MM.1S (cell line): ENCODE measurements around the gene CSNK1D.
A peak's percentile ranks its signal among the peaks of the same experiment; 100 is the strongest.
"Not testable (repeated sequence)": the region's sequence is repeated elsewhere in the genome, so short reads cannot be mapped to it uniquely, and the experiment has no call there.

Experiments
- DNase-seq: peaks from one replicate; pipeline ENCODE4 v3.0.0-alpha.2; 2015
- H2AFZ ChIP-seq: fragments of 300-600 bp; sonication (generic); 2 replicates; pipeline ENCODE4 v1.6.0; 2016; ENCODE audit warnings: antibody characterized with exemption, low read length
- H3F3A ChIP-seq: fragments of 300-600 bp; sonication (generic); 2 replicates; pipeline ENCODE4 v1.6.1; 2016; ENCODE audit warnings: mild to moderate bottlenecking, antibody characterized with exemption, low read length, moderate library complexity, mixed read lengths; ENCODE audit not compliant: insufficient read depth
- H3K27ac ChIP-seq: fragments of 300-600 bp; sonication (generic); 2 replicates; pipeline ENCODE4 v1.5.1; 2016; ENCODE audit warnings: mild to moderate bottlenecking, low read length
- H3K27me3 ChIP-seq: fragments of 300-600 bp; sonication (generic); replicated peaks from 2 replicates; pipeline ENCODE4 v1.6.0; 2016; ENCODE audit warnings: low read length; ENCODE audit not compliant: insufficient read depth
- H3K36me3 ChIP-seq: fragments of 300-600 bp; sonication (generic); replicated peaks from 2 replicates; pipeline ENCODE4 v1.6.1; 2016; ENCODE audit warnings: mild to moderate bottlenecking, low read length, mixed read lengths; ENCODE audit not compliant: insufficient read depth
- H3K4me1 ChIP-seq: fragments of 300-600 bp; sonication (generic); 2 replicates; pipeline ENCODE4 v1.6.1; 2016; ENCODE audit warnings: low read length, mixed read lengths
- H3K4me2 ChIP-seq: fragments of 300-600 bp; sonication (generic); 2 replicates; pipeline ENCODE4 v1.6.0; 2016; ENCODE audit warnings: low read depth, low read length
- H3K4me3 ChIP-seq: fragments of 300-600 bp; sonication (generic); 2 replicates; pipeline ENCODE4 v1.5.1; 2016; ENCODE audit warnings: low read length, mixed read lengths
- H3K79me2 ChIP-seq: fragments of 300-600 bp; sonication (generic); 2 replicates; pipeline ENCODE4 v1.6.1; 2016; ENCODE audit warnings: mixed run types, low read length, mixed read lengths
- H3K9ac ChIP-seq: fragments of 300-600 bp; sonication (generic); 2 replicates; pipeline ENCODE4 v1.6.1; 2016; ENCODE audit warnings: low read length, mixed read lengths
- H3K9me2 ChIP-seq: fragments of 300-600 bp; sonication (generic); replicated peaks from 2 replicates; pipeline ENCODE4 v1.6.1; 2016; ENCODE audit warnings: mild to moderate bottlenecking, low read length, mixed read lengths; ENCODE audit not compliant: insufficient read depth
- H3K9me3 ChIP-seq: fragments of 300-600 bp; sonication (generic); replicated peaks from 2 replicates; pipeline ENCODE4 v1.6.1; 2016; ENCODE audit warnings: mild to moderate bottlenecking, low read length, mixed read lengths; ENCODE audit not compliant: insufficient read depth
- H4K20me1 ChIP-seq: fragments of 300-600 bp; sonication (generic); 2 replicates; pipeline ENCODE4 v1.6.1; 2016; ENCODE audit warnings: mild to moderate bottlenecking, low read length, moderate library complexity, mixed read lengths; ENCODE audit not compliant: insufficient read depth
- EZH2 ChIP-seq: fragments of 300-600 bp; sonication (generic); optimal IDR thresholded peaks from 2 replicates; pipeline ENCODE3; 2017; ENCODE audit warnings: low read depth, mild to moderate bottlenecking, antibody characterized with exemption, low read length, mixed read lengths
- EZH2phosphoT487 ChIP-seq: fragments of 300-600 bp; sonication (generic); IDR thresholded peaks from 2 replicates; pipeline ENCODE4 v1.6.1; 2018; ENCODE audit warnings: antibody characterized with exemption, low read length
- TF ChIP-seq, protein P1 (sequence below): fragments of 300-600 bp; sonication (generic); IDR thresholded peaks from 2 replicates; pipeline ENCODE4 v1.5.1; 2016; ENCODE audit warnings: antibody characterized with exemption, low read length, mixed read lengths

Gene CSNK1D

DNA sequence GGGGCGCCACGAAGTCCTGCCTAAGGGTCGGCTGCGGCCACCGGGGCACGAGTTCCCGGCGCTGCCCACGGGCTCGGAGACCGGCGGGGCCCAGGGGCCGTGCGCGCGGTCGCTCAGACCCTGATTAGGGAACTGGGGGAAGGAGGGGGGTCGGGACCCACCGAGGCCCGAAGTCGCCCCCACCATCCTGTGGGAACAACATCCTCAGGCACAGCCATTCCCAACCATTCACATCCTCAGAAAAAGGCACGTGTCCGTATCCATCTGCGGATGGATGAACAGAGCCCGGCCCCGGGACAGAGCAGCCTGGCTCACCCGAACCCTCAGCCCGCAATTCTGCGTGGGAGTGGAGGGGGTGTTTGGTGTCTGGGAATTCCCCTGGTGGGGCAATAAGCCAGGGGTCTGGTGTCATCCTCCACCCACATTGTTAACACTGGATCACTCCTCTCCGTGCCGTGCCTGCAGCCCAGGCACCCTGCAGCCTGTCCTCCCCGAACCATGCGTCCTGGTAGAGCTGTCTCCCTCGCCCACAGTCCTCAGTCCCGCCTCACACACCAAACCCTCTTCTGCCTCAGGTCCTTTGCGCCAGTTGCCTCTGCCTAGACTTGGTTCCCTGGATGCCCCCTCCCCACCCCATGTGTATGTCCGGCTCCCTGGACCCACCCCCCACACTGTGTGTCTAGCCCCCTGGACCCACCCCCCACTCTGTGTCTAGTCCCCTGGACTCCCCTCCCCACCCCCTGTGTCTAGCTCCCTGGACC is 60.1 kb downstream of the CSNK1D start:
- TF ChIP-seq, protein P1, sequence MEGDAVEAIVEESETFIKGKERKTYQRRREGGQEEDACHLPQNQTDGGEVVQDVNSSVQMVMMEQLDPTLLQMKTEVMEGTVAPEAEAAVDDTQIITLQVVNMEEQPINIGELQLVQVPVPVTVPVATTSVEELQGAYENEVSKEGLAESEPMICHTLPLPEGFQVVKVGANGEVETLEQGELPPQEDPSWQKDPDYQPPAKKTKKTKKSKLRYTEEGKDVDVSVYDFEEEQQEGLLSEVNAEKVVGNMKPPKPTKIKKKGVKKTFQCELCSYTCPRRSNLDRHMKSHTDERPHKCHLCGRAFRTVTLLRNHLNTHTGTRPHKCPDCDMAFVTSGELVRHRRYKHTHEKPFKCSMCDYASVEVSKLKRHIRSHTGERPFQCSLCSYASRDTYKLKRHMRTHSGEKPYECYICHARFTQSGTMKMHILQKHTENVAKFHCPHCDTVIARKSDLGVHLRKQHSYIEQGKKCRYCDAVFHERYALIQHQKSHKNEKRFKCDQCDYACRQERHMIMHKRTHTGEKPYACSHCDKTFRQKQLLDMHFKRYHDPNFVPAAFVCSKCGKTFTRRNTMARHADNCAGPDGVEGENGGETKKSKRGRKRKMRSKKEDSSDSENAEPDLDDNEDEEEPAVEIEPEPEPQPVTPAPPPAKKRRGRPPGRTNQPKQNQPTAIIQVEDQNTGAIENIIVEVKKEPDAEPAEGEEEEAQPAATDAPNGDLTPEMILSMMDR, result no peak
- TF ChIP-seq EZH2phosphoT487, result no peak
- no peaks in the 10 kb centered on the region for H3K9me3 ChIP-seq
- H4K20me1 ChIP-seq, result no peaks in the 10 kb centered on the region
- H3K4me3 ChIP-seq, result peak overlapping the region; percentile 92
- H3K27me3 ChIP-seq, result no peaks in the 10 kb centered on the region
- H3F3A ChIP-seq, result no peaks in the 10 kb centered on the region
- H3K4me2 ChIP-seq, result peak overlapping the region; percentile 94
- DNase-seq, result no peak
- H2AFZ ChIP-seq, result peak overlapping the region; percentile 95
- peaks cover 14% of the 10 kb centered on the region for H3K4me1 ChIP-seq
- no peaks in the 10 kb centered on the region for H3K9me2 ChIP-seq
- no peaks in the 10 kb centered on the region for H3K36me3 ChIP-seq
- H3K79me2 ChIP-seq, result peaks cover 11% of the 10 kb centered on the region; the same call in 1 of the 2 replicates
- H3K27ac ChIP-seq, result no peak overlapping the region
- peak overlapping the region; percentile 75 for H3K9ac ChIP-seq

DNA sequence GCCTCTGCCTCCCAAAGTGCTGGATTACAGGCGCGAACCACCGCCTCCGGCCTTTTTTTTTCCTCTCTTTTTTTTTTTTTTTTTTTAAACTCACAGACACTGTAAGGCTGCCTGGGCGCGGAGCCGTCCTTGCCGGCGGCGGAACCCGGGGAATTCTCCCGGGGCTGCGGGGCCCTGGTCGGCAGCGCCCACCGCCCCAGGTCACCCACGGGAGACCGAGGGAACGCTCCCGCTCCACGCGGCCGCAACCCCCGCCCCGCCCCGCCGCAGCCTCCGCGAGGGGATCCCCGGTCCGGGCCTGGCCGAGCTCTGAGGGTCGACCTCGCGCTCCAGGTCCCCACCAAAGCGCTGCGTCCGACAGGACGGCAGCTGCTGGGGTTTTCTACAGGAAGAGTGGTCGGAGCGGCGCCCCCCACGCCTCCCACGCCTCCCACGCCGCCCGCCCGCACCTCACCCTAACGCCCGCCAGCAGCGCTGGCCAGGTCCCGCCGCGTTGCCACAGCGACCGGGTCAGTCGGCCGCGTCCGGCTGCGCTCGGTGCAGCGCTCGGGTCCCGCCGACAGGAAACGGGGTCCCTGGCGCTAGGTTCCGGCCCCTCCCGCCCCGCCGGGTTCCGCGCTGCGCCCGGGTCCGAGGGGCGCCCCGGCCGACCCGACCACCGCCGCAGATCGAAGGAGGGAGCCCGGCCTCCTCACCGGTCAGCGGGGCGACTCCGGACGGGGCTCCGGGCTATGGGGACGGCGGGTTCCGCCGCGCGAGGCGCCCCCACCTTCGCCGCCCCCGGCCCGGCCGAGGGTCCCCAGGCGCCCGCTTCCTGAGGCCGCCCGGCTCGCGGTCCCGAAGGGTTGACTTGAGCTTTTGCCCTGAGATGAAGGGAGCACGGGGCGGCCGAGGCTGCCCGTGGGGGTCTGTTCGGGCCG is 60.9 kb downstream of the CSNK1D start, which contains the start of gene CCDC57:
CCDC57 (minus strand) TSS at position 512 of the 920 bp plus-strand sequence. CDS start 10,898 bp downstream, outside the sequence.
- Histone ChIP-seq H3K4me3 (peak within 1 kb of the TSS; percentile 92), H3K36me3 (no peaks in the 10 kb centered on the region), H3K9ac (peak within 1 kb of the TSS; percentile 75), H3F3A (no peaks in the 10 kb centered on the region), H3K4me2 (peak within 1 kb of the TSS; percentile 94), H3K9me2 (no peaks in the 10 kb centered on the region), H3K4me1 (peaks cover 14% of the 10 kb centered on the region), H3K27me3 (no peaks in the 10 kb centered on the region), H4K20me1 (no peaks in the 10 kb centered on the region), H3K27ac (peak within 1 kb of the TSS; percentile 27; the same call in 1 of the 2 replicates), H3K9me3 (no peaks in the 10 kb centered on the region), H3K79me2 (peaks cover 11% of the 10 kb centered on the region; the same call in 1 of the 2 replicates), H2AFZ (peak within 1 kb of the TSS; percentile 95)
- DNase-seq, result peak; percentile 77
- no peak for TF ChIP-seq EZH2phosphoT487
- TF ChIP-seq, protein P1, result no peak
- no peak for TF ChIP-seq EZH2

DNA sequence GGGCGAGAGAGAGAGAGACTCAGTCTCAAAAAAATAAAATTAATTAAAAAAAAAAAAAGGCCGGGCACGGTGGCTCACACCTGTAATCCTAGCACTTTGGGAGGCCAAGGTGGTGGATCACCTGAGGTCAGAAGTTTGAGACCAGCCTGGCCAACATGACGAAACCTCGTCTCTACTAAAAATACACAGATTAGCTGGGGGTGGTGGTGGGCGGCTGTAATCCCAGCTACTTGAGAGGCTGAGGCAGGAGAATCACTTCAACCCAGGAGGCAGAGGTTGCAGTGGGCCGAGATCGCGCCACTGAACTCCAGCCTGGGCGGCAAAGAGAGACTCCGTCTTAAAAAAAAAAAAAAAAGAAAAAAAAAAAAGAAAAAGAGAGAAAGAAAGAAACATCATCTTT is 62.8 kb downstream of the CSNK1D start:
- not testable (repeated sequence) for H3K27me3 ChIP-seq, H3K9me3 ChIP-seq, H3K9ac ChIP-seq, H3K4me1 ChIP-seq, DNase-seq, H4K20me1 ChIP-seq, H3F3A ChIP-seq, H3K27ac ChIP-seq, H2AFZ ChIP-seq, H3K36me3 ChIP-seq, H3K9me2 ChIP-seq, H3K4me3 ChIP-seq, H3K4me2 ChIP-seq
- H3K79me2 ChIP-seq, result peaks cover 11% of the 10 kb centered on the region; the same call in 1 of the 2 replicates
